Measurements from ENCODE around the gene PLA2G15.

DNA sequence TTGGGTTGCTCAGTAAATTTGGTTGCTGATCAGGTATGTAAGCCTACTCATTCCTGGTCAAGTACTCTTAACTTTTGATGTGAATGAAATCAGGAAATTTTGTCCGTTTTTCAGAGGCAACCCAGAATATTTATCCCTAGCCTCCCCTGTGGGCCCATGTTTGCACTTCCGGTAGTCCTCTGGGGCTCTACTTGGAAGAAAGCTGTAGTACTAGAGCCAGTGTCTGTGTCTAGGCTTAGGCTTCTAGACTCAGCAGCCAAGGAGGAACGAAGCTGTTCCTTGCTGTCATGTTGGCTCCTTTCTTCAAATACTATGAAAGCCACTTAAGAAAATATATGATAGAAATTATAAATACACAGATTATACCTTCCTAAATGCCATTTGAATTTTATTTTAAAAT is 30.4 kb upstream of the PLA2G15 start:
- TF ChIP-seq CTCF (IDR thresholded peaks at IDR 0.05; ENCODE audit: insufficient read depth, low read length) = no peak
- no peak for TF ChIP-seq REST (IDR thresholded peaks at IDR 0.05; ENCODE audit: insufficient replicate concordance, low read depth)
- TF ChIP-seq POLR2AphosphoS5 (IDR thresholded peaks at IDR 0.05; ENCODE audit: low read depth) = no peak
